ENCODE results near the gene UBR2. TPM values are rescaled to one million over a fixed set of nuclear protein-coding genes. Genes with fewer than 3 reads are reported as not detected.
"Not testable (repeated sequence)": the region's sequence is repeated elsewhere in the genome, so short reads cannot be mapped to it uniquely, and the experiment has no call there.

The UBR2 gene
- total RNA-seq, 1 donor, result 30.7 TPM

GRCh38 chr6:42565823-42566613, 2.2 kb downstream of the UBR2 start:
- DNase-seq (ENCODE audit: low read depth), result peak; percentile 54
- TF ChIP-seq CTCF (IDR thresholded peaks at IDR 0.05; ENCODE audit: insufficient read depth, low read depth, low read length), result no peak
- peak overlapping the region; percentile 97 for H3K4me3 ChIP-seq (ENCODE audit: low read depth, low read length)

- TF ChIP-seq CTCF (IDR thresholded peaks at IDR 0.05; ENCODE audit: insufficient read depth, low read depth, low read length), result no peak
- no peak overlapping the region for H3K4me3 ChIP-seq (ENCODE audit: low read depth, low read length)
- DNase-seq (ENCODE audit: low read depth), result no peak
Observed at GRCh38 chr6:42566614-42567208, 2.9 kb downstream of the UBR2 start.

GRCh38 chr6:42567237-42567636, 3.4 kb downstream of the UBR2 start:
- DNase-seq (ENCODE audit: low read depth), result peak; percentile 67
- not testable (repeated sequence) for H3K4me3 ChIP-seq (ENCODE audit: low read depth, low read length)

- H3K4me3 ChIP-seq (ENCODE audit: low read depth, low read length), result no peak overlapping the region
- peak; percentile 88 for DNase-seq (ENCODE audit: low read depth)
- TF ChIP-seq CTCF (IDR thresholded peaks at IDR 0.05; ENCODE audit: insufficient read depth, low read depth, low read length), result peak; percentile 24
Observed at GRCh38 chr6:42569102-42570028, 5.5 kb downstream of the UBR2 start.

GRCh38 chr6:42571611-42572342, 7.9 kb downstream of the UBR2 start:
- peak overlapping the region; percentile 26 for H3K4me3 ChIP-seq (ENCODE audit: low read depth, low read length)
- TF ChIP-seq CTCF (IDR thresholded peaks at IDR 0.05; ENCODE audit: insufficient read depth, low read depth, low read length), result no peak
- peak; percentile 44 for DNase-seq (ENCODE audit: low read depth)

- H3K4me3 ChIP-seq (ENCODE audit: low read depth, low read length), result no peak overlapping the region
- DNase-seq (ENCODE audit: low read depth), result no peak
- no peak for TF ChIP-seq CTCF (IDR thresholded peaks at IDR 0.05; ENCODE audit: insufficient read depth, low read depth, low read length)
Observed at GRCh38 chr6:42572523-42572922, 8.7 kb downstream of the UBR2 start.

- not testable (repeated sequence) for H3K4me3 ChIP-seq (ENCODE audit: low read depth, low read length); DNase-seq (ENCODE audit: low read depth)
Observed at GRCh38 chr6:42576538-42576937, 12.7 kb downstream of the UBR2 start.
